HG03558 (cell line): ENCODE results near the gene RLBP1.
"Not testable (repeated sequence)": the region's sequence is repeated elsewhere in the genome, so short reads cannot be mapped to it uniquely, and the experiment has no call there.

Experiments used
- ATAC-seq: cut with Tn5 transposase; IDR thresholded peaks from one replicate; pipeline ENCODE4 v1.9.1; 2021; ENCODE audit warnings: moderate number of reproducible peaks; ENCODE audit not compliant: unreplicated experiment; ENCODE audit errors: extremely low read depth

RLBP1 gene

DNA sequence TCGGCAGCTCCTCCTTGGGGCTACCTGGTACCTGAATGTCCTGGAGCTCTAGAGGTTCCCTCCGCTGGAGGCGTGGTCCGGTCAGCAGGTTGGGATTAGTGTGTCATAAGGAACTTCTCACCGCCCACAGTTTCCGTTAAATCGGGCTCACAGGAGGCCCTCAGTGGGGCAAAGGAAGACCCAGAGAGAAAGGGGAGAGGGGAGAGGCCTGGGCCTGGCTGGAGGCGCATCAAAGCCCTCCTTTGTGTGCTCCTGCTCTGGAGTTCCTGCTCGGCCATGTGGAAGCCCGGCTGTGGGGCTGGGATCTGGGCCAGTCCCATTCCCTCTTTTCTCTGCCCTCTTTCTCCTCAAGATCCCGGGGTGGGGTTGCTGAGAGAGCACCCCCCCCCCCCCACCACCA is at the start of gene RLBP1:
Gene RLBP1 (minus strand): TSS at position 37 of the 400 bp plus-strand sequence. CDS start 2,604 bp downstream, outside the sequence.
- ATAC-seq, result no peak

DNA sequence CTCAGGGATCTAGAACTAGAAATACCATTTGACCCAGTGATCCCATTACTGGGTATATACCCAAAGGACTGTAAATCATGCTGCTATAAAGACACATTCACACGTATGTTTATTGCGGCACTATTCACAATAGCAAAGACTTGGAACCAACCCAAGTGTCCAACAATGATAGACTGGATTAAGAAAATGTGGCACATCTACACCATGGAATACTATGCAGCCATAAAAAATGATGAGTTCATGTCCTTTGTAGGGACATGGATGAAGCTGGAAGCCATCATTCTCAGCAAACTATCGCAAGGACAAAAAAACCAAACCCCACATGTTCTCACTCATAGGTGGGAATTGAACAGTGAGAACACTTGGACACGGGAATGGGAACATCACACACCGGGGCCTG is 28.8 kb upstream of the RLBP1 start:
- ATAC-seq, result not testable (repeated sequence)

DNA sequence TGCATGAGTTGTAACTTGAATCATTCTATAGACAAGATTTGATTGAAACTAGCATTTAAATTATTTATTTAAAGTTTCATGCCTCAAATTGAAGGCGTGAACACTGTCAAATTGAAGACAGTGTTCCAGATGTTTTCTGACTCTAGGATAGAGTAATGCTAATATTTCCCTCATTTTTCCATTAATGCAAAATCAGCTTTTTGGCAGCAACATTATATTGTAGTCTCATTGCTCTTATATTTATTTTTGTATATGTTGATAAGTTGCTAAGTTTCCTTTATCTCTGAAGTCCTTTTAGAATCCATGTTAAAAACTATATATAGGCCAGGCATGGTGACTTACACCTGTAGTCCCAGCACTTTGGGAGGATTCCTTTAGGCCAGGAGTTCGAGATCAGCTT is 27.2 kb upstream of the RLBP1 start:
- no peak for ATAC-seq

DNA sequence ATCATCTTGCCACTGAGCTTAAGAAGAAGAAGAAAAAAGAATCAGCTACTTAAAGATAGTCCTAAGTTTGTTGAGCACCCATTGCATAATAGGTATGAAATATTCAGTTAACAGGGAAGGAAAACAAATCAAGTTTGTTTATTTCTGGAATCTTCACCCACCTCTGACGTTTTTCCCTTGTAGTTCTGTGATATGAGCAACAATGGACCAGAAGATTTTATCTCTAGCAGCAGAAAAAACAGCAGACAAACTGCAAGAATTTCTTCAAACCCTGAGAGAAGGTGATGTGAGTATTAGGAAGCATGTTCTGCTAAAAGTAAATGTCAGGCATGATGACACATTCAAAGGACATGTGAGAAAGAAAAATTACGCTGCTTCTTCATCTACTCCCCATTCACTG is 26.1 kb upstream of the RLBP1 start:
- no peak for ATAC-seq

DNA sequence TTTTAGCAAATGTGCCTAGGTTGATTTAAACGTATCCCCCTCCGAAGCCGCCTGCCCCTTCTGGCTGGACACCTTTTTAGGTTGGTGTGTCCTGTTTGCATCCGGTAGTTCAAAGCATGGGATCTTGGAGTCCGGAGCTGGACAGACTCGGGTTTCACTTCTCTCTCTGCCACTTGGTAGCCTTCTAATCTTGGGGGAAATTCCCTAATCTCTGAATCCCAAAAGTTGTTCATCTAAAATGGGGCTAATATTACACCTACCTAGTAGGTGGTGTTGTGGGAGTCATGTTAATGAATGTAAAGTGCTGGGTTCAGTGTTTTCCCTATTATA is 23.2 kb upstream of the RLBP1 start:
- ATAC-seq, result no peak

DNA sequence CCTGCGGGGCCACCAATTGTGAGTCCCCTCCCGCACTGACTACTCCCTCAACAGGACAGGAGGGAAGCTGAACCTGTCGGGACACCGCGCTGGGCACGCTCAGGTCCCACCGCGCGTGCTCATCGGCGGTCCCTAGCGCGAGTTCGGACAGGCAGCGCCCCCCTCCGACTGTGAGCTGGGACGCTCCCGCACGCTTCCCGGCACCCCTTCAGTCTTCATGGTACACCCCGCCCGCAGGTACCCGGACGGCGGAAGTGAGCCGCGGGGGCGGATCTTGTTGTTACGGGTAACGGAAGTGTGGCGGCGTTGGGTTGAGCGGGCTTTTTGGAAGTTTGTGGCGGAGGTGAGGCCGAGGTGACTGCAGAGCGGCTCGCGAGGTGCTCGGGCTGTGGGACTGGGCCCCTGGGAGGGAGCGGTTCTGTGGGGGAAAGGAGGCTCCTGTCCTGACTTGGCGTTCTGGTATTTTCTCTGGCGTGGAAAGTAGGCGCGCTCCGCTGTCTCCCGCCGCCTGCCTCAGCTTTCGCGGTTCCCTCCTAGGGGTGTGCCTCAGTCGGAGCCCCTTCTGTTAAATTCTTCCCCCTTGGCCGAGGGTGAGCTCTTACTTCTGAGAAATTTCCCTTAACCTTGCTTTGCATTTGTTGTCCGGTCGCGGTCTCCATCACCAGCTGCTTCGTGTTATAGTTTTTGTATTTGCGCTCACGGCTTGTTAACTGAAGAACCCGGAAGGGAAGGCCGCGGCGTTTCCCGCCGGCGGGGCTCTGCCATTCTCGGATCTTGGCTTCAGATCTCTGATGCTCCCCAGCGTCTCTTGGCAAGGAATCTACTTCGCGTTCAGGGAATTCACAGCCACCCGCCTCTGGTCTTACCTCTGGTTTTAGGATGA is 22.6 kb upstream of the RLBP1 start, which contains the start of gene FANCI:
Gene FANCI (plus strand): TSS at position 289 of the 883 bp plus-strand sequence. CDS start 3,669 bp downstream, outside the sequence.
- ATAC-seq, result peak; percentile 69

DNA sequence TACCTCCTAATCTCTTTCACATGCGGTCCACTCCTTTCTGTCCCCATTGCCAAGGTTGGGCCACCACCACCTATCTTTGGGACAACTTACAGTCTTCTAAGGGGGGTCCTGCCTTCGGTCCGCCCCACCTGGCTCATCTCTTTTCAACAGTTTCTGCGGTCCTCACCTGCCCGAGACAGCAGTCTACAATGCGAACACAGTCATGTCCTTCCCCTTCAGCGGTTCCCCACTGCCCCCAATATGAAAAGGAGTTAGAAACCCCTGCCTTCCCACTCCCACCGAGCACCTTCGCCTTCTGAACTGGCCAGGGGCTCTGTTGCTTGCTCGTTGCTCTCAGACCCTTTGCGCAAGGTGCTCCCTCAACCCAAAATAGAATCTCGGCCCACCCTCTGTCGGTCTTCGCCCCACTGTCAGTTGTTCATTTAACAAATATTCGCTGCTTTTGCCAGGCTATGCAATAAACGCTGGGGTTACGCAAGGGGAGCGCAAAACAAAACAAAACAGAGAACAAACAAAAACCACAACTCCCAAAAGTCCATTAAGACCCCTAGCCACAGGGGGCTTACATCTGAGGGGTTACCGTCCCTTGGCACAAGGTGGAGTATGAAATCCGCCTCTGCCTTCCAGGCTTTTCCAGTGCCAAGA is 21.8 kb upstream of the RLBP1 start:
- ATAC-seq, result no peak

DNA sequence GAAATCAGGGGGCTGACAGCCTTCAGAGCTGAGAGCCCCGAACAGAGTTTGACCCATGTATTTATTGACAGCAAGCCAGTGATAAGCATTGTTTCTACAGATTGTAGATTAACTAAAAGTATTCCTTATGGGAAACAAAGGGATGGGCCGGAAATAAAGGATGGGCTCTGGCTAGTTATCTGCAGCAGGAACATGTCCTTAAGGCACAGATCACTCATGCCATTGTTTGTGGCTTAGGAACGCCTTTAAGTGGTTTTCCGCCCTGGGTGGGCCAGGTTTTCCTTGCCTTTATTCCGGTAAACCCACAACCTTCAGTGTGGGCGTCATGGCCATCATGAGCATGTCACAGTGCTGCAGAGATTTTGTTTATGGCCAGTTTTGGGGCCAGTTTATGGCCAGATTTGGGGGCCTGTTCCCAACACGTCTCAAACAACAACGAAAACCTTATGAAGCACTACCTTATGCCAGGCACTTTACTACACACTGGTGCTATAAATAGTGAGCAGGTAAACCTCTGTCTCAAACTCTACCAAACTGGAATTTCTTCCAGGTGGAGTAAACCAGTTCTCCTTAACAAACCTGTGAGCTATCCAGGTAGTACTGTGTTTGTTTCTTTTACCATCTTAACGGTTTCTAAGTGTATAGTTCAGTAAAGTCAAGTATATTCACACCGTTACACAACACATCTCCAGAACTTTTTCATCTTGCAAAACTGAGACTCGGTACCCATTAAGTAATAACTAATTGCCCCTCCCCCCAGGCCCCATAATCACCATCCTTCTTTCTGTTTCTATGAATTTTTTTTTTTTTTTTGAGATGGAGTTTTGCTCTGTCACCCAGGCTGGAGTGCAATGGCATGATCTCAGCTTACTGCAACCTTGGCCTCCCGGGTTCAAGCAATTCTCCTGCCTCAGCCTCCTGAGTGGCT is 18.8 kb upstream of the RLBP1 start:
- not testable (repeated sequence) for ATAC-seq

DNA sequence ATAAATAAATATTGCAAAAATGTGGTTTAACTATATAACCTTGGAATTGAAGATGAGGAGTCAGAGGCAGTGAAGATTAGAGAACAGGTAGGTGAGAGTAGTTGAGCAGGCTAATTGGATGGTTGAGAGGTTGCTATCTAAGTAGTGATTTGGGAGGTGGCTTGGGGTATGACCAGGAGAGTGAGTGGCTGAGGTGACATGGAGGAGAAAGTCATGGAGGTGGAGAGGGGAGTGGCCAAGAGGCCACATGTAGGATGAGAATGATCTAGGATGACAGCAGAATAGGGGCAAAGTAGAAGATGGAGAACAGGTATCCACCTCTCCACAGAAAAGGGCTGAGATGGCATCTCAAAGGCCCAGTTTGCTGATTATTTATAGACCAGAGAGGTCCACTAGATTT is 10.5 kb upstream of the RLBP1 start:
- no peak for ATAC-seq

DNA sequence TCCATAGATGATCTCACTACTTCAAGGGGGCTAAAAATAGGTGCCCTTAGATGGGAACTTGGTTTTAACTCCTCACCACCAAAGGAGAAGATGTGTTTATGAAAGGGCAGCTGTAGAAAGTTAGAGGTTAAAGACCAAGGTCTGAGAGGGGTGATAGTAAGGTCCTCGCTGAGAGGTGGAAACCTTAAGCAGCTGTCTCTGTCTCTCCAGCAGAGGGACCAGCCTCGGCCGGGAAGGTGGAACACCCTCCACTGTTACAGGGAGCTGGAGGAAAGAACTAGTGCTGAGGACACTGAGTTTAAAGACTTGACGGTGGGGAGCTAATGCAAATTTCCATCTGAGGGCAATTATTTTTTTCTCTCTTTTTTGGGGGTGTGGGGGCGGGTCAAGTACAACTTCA is 8.9 kb upstream of the RLBP1 start:
- ATAC-seq, result no peak

DNA sequence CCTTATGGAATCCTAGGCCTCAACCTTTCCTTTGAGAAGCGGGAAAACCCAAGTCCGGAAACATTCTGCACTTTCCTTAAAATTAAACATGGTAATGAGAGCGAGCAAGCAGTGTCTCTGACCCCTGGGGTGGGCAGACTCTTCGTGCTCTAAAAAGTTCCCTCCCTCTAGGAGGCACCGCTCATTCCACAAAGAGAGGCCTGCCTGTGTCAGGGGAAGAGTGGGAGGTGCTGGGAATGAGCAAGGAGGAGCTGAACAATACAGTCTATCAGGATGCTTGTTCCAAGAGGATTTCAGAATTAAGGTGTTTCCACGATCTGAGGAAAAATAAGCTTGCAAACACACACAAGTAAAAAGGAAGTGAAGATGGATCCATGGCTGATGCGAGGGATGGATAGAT is 6.0 kb upstream of the RLBP1 start:
- ATAC-seq, result no peak

DNA sequence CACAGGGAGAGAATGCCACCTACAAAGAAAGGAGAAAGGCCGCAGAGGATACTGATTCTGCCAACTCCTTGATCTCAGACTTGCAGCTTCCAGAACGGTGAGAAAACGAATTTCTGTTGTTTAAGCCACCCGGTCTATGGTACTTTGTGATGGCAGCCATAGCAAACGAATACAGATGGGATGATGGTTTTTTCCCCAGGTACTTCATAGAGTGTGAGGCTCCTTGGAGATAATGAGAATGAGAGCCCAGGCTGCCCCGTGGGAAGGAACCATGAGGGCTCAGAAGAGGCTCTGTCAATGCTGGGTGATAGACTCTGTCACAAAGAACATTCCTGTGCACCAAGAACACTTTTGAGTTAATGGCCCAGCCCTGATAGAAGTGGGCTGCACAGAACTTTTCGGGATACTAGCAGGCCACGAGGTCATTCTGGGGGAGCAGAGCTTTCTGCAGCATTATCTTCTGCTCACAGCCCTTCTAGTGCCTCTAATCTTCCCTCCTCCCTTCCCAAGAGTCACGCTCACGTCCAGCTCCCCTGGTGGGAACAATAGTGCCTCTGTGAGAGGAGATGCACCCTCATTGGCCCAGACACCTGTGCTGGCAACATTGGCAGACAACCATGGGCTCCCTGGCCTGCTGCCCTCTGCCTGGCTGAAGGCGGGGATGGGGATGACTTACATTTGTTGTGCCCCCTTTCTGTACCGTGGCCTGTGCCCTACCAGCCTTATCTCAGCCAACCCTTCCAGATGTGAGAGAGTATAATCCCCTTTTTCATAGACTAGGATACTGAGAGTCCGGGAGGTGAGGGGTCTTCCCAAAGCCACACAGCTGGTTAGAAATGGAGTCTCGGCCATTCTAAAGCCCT is 5.2 kb upstream of the RLBP1 start:
- no peak for ATAC-seq

DNA sequence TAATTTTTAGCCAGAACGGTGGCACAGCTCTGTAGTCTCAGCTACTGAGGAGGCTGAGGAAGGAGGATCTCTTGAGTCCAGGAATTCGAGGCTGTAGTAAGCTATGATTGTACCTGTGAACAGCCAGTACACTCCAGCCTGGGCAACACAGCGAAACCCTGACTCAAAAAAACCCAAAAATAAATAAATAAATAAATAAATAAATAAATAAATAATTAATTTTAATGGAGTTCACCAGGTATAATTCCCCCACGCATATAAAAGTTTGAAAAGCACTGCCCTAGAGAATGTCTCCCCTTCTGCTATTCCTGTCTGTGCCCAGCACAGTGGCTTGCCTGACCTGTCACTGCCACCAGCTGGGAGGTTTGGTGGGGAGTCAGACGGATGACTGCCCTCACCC is 4.2 kb upstream of the RLBP1 start:
- ATAC-seq, result no peak

DNA sequence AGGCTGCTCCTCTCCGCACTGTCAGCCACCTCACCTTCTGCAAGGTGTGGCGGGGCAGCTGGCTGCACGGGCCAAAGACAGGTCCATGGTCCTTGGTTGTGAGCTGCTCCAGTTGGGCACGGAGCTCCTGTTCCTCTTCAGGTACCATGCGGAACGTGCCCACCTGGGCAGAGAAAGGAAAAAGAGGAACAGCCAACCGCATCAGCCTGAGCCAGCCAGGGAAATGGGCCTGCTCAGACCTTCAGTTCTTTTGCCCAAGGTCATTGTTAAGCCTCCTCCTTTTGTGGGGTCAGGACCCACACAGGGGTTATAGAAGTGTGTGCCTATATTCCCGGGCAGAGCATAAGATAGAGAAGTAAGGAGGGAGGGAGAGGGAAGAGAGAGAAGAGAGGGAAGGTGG is 2.8 kb downstream of the RLBP1 start:
- ATAC-seq, result no peak

DNA sequence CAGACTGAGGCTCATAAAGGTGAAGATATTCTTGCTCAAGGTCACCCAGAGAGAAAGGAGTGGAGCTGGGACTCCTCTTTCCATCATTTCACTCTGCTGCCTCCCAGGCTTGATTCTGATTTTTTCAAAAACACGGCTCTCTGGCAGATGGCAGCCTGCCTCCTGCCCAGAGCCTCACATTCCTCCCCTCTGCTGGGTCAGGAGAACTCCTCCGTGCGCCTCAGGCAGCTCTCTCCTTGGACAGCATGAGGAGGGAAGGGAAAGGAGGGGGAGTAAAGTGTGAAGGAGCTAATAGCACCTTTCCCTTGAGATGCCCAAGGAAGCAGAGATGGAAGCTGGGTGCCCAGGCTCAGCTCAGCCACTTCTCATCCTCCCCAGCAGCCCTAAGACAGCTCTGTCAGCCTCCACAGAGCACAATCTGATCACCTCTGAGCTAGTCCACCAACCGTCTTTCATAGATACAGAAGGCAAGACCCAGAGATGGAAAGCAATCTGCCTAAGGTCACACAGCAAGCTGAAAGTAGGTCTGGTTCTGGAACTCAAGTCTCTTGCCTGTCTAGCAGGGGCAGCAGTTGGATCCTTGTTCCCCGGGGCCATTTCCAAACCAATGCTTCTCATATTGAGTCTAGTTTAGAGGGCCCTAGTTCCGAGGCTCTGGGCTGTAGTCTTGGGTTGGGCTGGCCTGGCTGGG is 3.5 kb downstream of the RLBP1 start:
- ATAC-seq, result no peak

DNA sequence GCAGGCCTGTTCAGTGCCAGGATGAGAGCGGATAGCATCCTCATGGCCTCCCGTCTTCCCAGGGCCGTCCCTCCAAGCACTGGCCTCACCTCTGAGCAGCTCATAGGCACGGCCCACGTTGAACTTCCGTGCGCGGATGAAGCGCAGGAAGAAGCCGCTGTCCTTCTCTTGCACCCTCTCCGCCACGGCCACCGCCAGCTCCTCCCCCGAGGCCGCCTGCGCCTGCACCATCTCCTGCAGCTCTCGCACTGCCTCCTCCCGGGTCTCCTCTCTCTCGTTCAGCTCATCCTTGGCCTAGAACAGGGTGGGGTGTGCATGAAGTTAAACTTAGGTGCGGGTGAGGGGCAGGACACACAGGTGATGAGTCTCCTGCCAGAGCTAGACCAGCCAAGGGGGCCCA is 4.3 kb downstream of the RLBP1 start:
- no peak for ATAC-seq

DNA sequence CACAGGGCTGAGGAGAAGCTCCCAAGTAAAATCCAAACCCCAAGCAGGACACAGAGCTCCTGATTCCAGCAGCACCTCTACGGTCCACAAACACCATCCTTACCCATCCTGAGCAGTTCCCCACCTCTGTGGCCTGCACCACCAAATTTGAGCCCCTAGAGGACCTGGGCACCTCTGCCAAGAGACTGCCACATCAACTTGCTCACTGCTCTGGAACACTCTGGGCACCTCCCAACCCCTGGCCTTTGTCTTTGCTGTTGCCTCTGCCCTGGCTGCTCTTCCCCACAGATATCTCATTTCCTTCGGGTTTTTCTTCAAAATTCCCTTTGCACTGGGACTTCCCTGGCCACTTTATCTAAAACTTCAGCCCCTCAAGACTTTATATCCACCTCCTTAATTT is 5.8 kb downstream of the RLBP1 start:
- no peak for ATAC-seq

DNA sequence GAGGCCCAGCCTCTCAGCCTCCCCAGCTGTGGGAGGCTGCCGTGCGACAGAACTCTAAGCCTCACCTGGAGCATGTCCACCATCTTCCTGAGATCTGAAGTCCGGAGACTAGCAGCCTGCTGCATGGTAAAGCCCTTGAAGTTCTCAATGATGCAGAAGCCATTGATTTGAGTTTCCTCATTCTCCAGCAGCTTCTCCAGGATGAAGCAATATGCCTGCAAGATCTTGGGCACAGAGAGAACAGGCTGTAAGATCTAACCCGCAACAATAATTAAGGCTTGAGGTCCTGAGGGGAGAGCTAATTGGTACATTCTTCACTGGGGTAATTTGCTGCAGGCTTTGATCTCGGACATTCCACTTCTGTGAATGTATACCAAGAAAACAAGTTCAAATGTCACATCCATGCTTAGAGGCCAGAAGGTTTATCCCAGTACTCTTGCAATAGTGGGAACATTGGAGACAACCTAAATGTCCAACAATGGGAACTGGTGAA is 9.7 kb downstream of the RLBP1 start:
- no peak for ATAC-seq

DNA sequence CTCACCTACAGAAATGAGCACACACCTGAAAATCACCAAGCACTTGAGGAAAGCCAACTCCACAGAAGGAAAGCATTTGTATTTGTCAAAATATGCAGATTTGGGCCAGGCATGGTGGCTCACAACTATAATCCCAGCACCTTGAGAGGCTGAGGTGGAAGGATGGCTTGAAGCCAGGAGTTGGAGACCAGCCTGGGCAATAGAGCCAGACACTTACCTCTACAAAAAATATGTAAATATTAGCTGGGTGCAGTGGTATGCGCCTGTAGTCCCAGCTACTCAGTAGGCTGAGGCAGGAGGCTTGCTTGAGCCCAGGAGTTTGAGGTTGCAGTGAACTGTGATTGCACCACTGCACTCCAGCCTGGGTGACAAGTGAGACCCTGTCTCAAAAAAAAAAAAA is 12.3 kb downstream of the RLBP1 start:
- ATAC-seq, result no peak
